ENCODE results near the gene NEMP1. TPM values are rescaled to one million over a fixed set of nuclear protein-coding genes. Genes with fewer than 3 reads are reported as not detected.

NEMP1 gene
- total and polyA plus RNA-seq, 2 of the 8 experiments (the other 6 are each of a cell fraction or from before 2014, with no cell fraction given), result 30.1 to 43.2 TPM

DNA sequence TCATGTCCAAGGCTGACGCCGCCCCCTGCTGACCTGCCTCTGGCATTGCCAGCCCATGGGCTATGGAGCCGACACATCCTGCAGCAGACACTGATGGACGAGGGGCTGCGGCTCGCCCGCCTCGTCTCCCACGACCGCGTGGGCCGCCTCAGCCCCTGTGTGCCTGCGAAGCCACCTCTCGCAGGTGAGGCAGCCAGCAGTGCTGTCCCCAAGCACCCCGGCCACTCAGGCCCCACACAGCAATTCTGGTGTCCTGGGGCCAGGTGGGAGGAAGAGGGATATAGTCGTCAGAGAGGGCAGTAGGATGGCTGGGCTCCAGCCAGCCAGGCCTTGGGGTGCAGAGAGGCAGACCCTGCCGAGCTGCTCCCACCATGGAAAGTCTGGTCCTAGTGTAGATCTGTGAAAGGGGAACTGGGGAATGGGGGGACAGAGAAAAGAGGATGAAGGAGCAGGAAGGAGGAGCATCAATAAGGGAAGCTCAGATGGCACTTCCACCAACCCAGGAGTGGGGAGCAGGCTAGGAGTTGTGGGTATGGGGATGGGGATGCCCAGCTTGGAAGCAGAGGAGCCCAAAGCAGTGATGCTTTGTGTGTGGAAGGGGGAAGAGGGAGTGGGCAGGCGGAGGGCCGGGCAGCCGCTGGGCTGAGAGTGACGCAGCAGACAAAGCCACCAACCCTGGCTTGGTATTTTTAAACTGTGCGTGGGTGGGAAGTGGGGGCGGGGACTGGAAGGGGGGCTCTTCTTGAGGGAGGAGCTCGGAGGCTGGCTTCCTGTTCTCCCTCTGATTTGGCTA, 15.0 kb upstream of the NEMP1 start (continued):
- TF ChIP-seq CTCF (IDR thresholded peaks at IDR 0.05; ENCODE audit: control extremely low read depth in 1 of 3, insufficient read depth in 1 of 3, low read depth in 1 of 3, low read length in 3 of 3) (peak in 2 of 3 experiments; percentile 85 to 86; a peak in 3 of 4 replicates), CREB1 (IDR thresholded peaks at IDR 0.05) (no peak), YY1 (IDR thresholded peaks at IDR 0.05; ENCODE audit: low read depth, low read length) (peak; percentile 43; the same call in 1 of the 2 replicates), SIN3A (conservative IDR thresholded peaks at IDR 0.05 in 1 of 2, IDR thresholded peaks at IDR 0.05 in 1 of 2; ENCODE audit: low read depth in 1 of 2, low read length in 2 of 2) (peak in 1 of 2 experiments; percentile 64; a peak in 1 of 4 replicates), SUZ12 (IDR thresholded peaks at IDR 0.05; ENCODE audit: low read length) (no peak), GTF2F1 (IDR thresholded peaks at IDR 0.05; ENCODE audit: borderline replicate concordance, low read depth, low read length) (no peak), E2F6 (IDR thresholded peaks at IDR 0.05) (no peak), TAF1 (IDR thresholded peaks at IDR 0.05; ENCODE audit: low read depth, low read length) (peak; percentile 40; the same call in 1 of the 2 replicates), RFX5 (IDR thresholded peaks at IDR 0.05; ENCODE audit: borderline replicate concordance, low read depth, low read length) (no peak), TBP (IDR thresholded peaks at IDR 0.05; ENCODE audit: low read depth, low read length) (no peak), NANOG (IDR thresholded peaks at IDR 0.05; ENCODE audit: insufficient read depth, low read depth, low read length, poor library complexity, severe bottlenecking) (no peak), RAD21 (IDR thresholded peaks at IDR 0.05 in 1 of 2, conservative IDR thresholded peaks at IDR 0.05 in 1 of 2; ENCODE audit: low read depth in 2 of 2, low read length in 2 of 2) (peak; percentile 81 to 87), JUN (IDR thresholded peaks at IDR 0.05; ENCODE audit: low read depth, low read length) (no peak), CBX5 (IDR thresholded peaks at IDR 0.05; ENCODE audit: low read depth, low read length) (no peak)
- TF ChIP-seq, protein P1, sequence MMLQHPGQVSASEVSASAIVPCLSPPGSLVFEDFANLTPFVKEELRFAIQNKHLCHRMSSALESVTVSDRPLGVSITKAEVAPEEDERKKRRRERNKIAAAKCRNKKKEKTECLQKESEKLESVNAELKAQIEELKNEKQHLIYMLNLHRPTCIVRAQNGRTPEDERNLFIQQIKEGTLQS (IDR thresholded peaks at IDR 0.05; ENCODE audit: insufficient read depth, low read depth, low read length), result no peak
